Right renal pelvis (tissue), 4 donors: ENCODE measurements around the gene NPHP4. TPM values are rescaled to one million over a fixed set of nuclear protein-coding genes. Genes with fewer than 3 reads are reported as not detected.

Experiments
- DNase-seq, 4 donors: peaks; one replicate each; pipeline ENCODE4 v3.0.0-alpha.2; 2013; ENCODE audit warnings: low read depth in 4 of 4, low spot score in 3 of 4, missing footprints in 1 of 4
- polyA plus RNA-seq, 4 donors: library from polyadenylated mRNA; unstranded; fragments of 120-200 nt; gene quantifications; one replicate each; pipeline ENCODE4 v1.2.1, GENCODE V29; 2013; ENCODE audit not compliant: insufficient read length in 4 of 4

The NPHP4 gene
- polyA plus RNA-seq, 4 donors: 9.8 to 14.0 (median 11.5) TPM

GRCh38 chr1:6005276-6005917 lies 13.2 kb upstream of the NPHP4 start:
- no peak for DNase-seq

- no peak for DNase-seq
Measured at GRCh38 chr1:6004412-6005123, 12.3 kb upstream of the NPHP4 start.

DNA sequence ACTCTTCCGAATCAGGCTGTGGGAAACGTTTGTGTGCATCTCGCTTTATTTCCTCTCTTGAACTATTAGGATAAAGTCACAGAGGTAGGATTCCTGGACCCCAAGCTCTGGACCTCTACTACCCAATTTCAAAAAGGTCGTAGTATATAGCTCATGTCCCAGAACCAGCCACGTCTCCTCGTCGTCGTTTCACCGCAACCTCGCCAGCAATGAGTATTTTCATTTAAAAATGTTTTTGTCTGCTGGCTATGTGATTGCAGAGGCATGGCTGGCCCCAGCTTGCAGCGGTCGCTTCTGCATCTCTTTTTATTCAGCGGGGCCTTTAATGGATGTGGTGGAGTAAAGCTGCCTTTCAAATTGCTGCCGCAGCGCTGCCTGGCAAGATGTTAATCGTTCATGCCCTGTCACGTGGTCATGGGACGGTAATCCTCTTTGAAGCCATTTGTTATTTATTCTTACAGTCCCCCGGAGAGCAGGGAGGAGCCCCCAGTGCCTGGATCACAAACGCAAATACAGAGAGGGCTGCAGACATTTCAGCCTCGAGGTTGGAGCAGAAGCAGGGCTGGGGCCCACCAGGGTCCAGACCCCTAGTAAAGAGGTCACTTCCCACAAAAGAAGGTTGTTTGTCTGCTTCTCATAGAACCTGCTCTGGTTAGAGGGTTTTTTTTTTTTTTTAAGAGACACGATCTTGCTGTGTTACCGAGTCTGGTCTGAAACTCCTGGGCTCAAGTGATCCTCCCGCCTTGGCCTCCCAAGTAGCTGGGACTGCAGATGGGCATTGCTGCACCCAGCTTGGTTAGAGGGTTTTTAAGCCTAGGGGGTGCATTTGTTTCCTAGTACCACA lies 11.6 kb upstream of the NPHP4 start:
- no peak for DNase-seq

DNA sequence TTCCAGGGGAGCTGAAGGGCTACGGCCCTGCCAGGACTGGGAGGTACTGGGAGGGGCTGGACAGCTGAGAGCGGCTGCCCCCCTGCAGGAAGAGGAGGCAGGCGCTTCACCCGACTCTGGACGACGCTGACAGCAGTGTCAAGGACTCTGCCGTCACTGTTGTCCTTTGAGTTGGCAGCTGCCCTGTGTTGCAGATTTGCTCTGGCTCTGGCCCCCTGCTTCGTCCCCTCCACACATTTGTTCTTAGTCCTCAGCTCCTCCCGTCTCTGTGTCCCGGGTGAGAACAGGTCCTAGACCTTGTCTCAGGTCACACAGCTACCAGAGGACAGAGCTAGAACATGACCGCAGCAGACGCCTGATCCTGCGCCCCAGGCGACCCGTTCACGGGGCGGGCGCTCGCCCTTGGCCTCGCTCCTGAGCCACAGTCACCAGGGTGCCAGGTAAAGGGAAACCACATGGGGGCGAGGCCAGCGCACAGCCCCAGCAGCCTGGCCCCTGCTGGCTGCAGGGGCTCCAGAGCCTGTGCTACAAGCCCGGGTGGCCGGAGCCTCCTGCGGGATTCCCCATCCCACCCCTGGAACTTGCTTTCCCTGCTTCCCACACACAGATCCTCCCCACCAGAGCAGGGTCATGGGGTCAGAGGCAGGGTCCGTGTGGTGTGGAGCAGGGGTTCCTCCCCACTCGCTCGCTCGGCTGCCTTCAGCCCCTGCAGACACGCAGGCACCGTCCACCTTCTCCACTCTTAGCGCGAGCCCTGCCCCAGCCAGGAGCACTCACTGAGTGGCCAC lies 10.7 kb upstream of the NPHP4 start:
- no peak for DNase-seq

GRCh38 chr1:6001992-6002576 lies 9.9 kb upstream of the NPHP4 start:
- no peak for DNase-seq

GRCh38 chr1:6000444-6001288 lies 8.4 kb upstream of the NPHP4 start:
- DNase-seq: no peak

- no peak for DNase-seq
Measured at GRCh38 chr1:5999711-6000443, 7.7 kb upstream of the NPHP4 start.

GRCh38 chr1:5998906-5999301 lies 6.7 kb upstream of the NPHP4 start:
- DNase-seq: no peak

DNA sequence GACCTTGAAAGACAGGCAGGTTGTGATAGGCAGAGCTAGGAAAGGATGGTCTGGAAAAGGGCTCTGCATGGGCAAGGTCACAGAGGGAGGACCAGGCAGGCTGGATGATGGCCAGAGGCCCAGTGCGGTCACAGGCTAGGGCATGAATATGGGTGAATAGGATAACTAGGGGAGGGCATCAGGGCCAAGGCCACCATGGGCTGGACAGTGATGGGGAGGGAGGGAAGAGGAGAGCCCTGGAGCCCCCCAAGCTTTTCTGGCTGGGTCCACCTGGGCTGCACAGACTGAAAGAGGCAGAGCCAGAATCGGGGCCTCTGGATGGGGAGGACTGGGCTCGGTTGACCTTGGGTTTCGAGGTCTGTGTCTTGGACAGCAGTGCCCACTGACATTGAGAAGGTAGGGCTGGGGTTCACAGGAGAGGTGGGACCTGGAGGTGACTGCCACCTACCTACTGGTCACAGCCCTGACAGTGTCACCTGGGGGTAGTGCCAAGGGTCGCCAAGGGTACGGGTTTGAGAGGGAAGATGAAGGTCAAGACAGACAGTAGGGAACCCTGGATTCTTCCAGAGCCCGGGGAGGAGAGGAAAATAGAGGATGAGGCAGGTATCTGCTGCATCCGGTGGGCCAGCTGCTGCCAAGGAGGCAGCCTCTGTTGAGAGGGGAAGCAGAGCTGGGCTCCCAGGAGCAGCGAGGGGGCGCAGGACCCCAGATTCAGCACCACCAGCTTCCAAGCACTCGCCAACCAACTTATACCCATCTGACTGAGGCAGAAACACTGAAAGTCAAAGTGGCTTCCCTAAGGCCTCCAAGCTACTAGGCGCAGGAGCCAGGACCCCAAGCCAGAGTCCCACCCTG lies 6.1 kb upstream of the NPHP4 start:
- no peak for DNase-seq

DNA sequence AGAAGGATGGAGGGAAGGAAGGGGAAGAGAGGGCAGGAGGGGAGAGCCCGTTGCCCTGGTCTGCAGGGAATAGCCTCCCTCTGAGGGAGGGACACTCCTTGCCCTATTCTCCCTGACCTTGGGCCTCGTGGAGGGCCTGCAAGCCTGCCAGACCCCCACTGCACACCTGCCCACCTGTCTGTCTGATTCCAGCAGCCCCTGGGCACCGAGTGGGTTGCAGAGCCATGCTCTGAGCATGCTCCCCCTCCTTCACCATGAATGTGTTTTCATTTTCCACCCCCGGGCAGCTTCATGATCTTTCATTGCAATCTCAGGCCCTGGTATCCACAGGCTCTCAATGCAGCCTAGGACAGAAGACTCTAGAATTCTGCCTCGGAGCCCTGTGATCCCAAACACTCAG lies 5.1 kb upstream of the NPHP4 start:
- no peak for DNase-seq

DNA sequence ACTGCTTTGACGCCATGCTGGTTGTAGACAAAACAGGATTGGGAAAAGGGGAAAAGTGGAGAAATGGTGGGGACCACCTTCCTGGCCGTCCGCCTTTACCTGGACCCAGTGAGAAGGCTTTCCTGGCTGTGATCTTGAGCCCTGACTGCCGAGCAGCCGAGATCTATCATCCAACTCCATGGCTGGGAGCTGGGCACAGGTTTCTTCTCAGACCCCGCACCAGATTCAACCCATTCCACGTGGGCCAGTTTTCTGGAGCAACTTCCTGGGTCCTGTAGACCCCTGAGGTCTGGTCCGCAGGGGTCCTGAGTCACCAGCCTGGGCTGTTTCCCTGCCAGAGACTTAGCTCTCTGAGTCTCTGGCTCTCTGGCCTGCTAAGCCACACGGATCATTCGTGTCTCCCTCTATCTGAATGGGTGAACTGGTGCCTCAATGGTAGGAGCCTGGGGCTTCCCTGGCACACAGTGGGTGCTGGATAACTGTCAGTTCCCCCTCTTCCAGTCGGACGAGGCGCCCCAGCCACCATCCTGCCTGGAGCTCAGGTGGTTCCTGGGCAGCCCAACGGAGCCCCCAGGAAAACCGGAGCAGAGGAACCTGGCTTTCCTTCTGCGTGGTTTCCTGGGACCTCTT lies 4.5 kb upstream of the NPHP4 start:
- DNase-seq: no peak

DNA sequence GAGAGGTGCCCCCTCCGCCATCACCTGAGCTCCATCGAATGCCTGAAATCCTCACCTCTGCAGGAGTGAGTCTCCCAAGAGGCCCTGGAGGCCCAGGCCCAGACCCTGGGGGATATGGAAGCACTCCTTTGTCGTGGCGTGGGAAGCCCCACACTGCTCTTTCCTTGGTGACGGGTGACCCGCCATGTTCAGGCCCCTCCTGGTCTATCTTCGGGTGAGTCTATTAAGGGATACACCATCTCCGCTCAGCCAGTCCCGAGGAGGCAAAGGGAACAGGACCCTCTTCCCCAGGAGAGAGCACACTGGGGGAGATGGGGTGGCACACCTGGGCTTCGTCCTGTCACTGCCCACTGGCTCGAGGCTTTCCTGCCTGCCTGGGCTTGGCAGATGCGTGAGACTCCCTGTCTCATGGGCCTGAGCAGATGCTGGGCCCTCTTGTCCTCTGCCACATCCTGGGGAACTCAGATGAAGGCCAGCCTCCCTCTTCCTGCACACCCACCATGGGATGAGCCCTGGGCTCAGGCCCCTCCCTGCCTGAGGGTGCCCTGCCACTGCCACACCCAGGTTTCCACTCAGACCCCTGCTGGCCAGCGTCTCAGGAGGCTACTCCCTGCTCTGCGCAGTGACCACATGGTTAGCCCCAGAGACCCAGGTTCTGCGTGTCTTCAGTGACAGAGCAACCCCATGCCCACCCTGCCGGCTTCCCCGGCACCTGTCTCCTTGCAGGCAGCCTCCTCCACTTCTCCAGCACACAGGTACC lies 3.8 kb upstream of the NPHP4 start:
- DNase-seq: no peak

DNA sequence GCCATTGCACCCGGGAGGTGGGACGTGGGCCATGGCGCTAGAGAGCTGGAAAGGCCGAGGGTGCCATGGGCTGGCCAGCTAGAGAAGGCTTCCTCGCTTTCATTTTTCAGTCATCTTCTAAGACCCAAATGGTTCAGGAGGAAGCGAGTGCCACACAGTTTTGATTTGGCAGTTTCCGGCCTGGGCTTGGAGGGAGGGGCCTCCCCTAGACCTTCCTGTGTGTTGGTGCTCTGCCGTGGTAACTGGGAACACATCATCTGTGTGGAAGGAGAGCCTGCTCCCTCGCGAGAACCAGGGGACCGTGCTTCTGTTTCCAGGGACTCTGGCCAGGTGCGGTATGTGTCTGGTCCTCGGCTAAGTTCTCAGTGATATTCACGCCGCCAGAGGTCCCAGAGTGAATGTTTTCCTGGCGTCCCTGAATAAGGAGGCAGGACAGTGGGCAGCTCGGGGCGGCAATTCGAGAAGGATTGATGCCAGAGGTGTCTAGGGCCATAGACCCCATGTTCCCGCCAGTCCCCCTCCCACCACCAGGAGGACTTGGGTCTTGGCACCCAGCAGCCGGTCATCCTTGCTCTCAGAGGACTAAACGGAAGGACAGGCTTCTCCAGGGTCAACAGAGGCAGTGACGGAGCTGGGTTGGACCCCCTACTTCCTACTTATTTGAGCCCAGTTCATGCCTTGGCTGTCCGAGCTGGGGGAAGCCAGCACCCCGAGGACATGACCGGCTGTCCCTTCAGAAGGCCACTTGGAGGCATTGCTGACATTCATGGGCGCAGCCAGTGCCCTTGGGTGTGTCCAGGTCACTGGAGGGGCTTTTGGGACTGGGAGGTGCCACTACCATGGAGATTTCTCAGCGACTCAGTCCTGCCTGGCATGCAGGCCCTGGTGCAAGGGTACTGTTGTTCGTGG lies 2.7 kb upstream of the NPHP4 start:
- no peak for DNase-seq

DNA sequence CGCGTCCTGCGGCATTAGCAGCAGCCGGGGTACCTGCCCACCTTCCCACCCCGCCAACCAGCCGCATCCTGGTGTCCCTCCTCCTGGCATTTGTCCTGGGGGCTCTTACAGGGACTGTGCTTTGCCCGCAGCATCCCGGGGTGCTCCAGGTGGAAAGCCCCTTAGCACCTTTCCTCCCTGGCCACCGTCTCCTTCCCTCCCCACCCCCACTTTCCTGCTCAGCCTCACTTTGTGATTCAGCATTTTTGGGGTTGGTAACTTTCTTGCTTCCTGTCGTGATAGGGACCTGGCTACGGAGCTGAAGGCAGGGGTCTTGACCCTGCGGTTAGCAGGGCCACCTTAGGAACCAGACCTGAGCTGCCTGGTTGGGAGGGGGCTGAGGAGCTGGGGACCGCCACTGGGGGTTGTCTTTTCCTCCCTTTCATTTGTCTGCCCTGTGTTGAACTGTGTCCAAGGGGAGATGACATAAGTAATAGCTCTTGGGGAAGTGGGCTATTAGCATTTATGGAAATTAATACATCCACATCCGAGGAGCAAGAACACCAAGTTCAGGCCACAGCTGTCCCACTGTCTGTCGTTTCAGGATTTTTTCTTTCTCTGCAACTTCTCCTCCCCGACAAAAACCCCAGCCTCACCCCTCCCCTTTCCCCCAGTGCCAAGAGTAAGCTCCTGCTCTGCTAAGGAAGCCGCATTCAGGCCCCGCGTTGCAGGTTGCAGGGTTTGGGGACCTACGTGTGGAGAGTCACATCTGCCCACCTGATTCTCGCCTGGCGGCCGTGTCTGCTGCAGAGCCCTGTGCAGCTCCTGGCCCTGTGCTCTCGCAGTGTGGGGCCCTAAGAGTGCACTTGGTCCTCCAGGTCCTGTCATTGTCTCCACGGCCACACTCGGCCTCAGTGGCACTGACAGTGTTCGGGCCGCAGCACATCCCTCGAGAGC lies 1.6 kb upstream of the NPHP4 start:
- DNase-seq: no peak
